Measurements from ENCODE around the gene SASH1.

SASH1 gene

DNA sequence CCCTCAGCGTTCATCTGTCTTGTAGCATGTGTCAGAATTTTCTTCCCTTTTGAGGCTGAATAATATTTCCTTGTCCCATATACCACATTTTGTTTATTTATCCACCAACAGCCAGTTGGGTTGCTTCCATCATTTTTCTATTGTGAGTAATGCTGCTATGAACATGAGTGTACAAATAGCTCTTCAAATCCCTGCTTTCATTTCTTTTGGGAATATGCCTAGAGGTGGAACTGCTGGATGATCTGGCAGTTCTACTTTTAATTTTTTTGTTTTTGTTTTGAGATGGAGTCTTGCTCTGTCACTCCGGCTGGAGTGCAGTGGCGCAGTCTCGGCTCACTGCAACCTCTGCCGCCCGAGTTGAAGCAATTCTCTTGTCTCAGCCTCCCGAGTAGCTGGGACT, 64.7 kb downstream of the SASH1 start:
- no peak for DNase-seq

DNA sequence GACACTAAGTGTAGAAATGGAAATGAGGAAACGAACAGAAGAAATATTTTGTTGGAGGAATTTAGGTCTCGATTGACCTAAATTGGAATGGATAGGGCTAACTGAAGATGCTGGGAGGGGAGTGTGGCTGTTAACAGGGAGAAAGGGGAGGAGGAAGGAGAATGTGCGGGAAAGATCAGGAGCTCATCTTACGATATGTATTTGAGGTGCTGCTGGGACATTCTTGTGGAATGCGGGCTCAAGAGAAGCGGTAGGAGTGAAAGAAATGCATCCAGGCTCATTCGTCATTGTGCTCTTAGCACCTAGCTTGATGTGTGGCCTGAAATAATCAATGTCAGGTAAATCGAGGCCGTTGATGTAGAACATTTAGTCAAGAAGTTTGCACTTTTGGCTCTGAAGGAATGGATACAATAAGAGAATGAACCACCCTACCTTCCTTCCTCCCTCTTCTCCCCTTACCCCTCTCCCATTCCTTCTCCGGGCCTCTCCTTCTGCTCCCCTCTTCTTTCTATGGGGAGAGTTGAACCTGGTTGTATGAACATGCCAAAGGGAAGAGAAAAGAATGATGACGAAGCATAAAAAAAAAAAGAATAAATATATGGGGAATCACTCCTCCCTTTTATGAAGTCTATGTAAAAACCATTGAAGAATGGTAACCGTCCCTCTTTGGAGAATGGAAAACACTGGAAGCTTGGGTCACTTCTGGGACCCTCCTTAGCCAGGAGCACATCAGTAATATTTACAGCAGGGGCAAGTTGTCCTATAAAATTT, 70.9 kb downstream of the SASH1 start:
- DNase-seq: no peak

DNA sequence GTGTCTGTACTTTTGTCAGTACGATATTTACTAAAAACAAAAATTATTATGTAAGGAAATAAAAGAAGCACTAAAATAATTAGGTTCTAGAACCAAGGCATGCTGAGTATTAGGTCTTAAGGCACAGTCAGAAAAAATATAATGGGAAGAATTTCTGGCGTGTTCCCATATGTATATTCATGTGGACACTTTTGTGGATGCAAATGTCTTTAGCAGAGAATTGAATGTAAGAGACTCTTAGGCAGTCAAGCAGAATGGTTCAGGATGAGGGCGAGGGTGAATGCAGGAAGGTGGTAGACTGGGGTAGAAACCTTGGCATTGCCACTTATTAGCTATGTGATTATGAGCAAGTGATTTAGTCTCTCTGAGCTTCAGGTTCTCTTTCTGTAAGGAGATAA, 71.5 kb downstream of the SASH1 start:
- DNase-seq: no peak

GRCh38 chr6:148414836-148415235, 72.2 kb downstream of the SASH1 start:
- DNase-seq: no peak

DNA sequence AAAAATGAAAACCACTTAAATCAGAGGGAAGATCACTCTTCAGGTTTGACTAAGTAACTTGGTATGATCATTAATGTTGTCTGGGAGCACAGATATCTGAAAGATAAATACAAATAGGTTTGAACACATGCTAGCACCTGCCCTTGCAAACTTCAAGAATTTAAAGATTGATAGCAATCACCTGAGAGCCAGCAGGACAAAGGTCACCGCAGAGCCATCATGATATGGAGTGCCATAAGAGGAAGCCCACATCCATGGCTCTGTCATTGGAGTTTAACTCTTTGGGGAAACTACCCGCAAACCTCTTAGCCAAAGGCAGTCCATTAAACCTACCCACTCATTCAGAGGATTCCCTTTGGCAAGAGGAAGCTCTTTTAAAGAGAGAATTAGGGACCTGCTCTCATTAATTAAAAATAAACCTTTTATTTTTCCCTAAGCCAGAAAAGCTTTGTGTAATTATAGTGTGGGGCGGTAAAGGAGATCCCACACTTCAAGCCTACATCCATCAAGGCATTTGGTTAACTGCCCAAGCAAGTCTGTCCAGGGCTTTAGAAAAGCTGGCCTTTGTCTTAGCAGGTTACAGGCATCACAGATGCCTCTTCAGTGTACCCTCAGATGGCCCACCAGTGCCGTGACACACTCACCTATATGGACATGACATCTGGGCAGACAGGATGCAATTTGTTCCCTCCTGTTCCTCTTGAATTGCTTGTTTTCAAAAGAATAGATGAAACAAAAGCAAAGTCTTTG, 73.0 kb downstream of the SASH1 start:
- no peak for DNase-seq

- no peak for DNase-seq
Measured at GRCh38 chr6:148416330-148416965, 73.8 kb downstream of the SASH1 start.

DNA sequence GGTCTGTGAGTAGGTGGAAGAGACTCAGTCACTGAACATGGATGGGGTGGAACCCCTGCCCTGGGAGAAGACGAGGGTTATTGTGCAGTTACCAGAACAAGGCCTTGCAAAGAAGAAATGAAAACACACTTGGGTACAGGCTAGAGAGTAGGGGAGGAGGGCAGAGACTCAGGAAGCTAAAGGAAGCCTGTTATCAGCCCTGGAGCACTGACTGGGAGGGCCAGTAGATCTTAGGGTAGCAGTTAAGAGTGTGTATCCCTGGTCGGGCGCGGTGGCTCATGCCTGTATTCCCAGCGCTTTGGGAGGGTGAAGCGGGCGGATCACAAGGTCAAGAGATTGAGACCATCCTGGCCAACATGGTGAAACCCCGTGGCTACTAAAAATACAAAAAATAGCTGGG, 74.4 kb downstream of the SASH1 start:
- no peak for DNase-seq

DNA sequence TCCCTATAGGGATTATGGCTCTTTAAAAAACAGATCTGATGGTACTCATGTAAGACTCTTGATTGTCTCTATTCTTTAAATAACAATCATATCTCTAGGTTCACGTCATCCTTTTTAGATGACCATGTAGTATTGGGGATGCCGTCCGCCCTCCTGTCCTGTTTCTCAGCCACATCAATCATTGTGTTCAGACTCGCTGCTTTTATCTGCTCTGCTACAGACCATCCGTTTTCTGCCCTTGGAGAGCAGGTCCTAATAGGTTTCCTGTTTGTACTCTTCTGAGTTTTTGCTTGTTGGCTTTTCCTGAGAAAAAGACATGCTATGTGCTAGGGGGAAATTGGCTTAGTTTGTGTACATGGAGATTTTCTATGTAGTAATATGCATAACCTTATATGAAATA, 76.8 kb downstream of the SASH1 start:
- DNase-seq: no peak

GRCh38 chr6:148422085-148422484, 79.4 kb downstream of the SASH1 start:
- DNase-seq: no peak

DNA sequence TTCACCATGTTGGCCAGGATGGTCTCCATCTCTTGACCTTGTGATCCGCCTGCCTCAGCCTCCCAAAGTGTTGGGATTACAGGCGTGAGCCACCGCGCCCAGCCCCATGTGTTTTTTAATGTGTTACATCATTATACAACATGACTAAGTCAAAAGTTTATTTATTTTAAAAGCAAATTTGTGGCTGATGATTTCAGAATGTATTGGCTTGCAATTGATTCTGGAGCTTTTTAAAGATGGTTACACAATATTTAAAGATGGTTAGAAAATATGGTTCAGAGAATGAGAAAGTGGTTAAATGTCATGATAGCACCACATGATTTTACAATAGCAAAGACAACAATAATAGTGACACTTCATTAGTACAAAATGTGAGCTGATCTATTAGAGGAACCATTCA, 80.5 kb downstream of the SASH1 start:
- no peak for DNase-seq

DNA sequence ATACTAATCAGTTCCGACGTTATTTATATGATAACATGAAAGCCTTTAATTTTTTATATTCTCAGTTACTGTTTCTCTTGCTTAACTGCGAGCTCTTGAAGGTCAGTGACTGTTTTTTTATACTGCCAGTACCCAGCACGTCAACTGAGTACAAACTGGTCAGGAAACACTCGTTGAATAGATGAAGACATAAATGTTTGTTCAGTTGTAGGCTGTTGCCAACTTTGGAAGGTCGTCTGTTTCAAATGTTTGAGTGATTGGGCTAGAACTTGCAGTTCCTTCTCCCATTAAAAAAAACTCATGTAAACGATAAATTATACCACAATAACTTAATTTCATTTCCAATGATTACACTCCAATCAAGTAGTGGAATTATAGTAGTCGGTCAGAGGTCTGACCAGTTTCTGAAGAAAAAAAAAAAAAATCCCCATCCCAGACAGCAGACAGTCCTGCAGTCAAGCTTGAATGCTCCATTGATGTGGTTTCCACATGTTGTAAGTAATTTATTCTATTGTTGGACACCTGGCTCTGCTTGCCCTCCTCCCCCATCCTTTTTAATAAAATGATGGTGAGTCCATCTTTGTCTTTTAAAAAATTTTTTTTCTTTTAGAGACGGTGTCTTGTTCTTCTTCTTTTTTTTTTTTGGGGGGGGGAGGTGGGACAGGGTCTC, 81.1 kb downstream of the SASH1 start:
- DNase-seq: no peak

- DNase-seq: no peak
Measured at GRCh38 chr6:148425443-148425842, 82.8 kb downstream of the SASH1 start.

DNA sequence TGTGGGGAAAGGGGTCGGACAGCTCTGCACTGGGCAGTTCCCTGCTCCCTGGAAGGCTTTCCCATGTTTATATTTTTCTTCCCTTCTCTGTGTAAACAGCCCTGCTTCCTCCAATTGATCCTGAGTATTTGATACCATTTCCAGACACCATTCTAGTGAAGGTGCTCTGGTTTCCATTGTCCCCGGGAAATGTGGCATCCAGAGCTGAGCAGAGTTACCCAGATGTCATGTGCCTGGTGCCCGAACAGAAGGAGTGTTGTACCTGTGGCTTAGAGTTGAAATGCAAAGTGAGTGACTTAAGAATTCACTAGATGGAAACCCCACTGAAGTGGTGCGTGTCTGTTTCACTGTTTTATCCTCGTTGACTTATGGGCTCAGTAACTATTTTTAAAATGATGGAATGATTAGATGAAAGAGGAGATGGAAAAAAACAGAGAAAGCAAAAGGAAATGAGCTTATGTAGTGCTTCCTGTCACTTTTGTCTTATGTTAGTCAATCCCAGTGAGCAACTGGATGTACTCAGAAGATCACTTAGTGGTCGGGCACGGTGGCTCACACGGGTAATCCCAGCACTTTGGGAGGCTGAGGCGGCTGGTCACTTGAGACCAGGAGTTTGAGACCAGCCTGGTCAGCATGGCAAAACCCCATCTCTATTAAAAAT, 83.8 kb downstream of the SASH1 start:
- DNase-seq: no peak

DNA sequence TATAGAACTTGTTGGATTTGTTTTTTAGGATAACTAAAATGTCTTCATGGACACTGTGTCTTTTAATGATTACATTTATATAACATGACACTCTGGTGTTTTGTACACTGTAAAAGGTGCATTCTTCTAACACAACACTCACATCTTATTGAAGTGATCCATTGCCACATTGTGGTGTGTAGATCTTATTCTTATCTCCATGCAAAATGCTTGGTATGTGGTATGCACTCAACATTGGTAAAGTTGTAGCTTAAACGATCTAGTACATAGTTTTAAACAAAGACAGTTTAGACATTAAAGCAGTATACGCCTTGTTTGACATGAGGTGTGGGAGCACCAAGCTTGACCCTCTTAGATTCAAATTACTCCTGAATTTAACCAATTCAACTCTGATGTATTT, 84.7 kb downstream of the SASH1 start:
- DNase-seq: no peak

GRCh38 chr6:148429423-148429822, 86.8 kb downstream of the SASH1 start:
- no peak for DNase-seq

DNA sequence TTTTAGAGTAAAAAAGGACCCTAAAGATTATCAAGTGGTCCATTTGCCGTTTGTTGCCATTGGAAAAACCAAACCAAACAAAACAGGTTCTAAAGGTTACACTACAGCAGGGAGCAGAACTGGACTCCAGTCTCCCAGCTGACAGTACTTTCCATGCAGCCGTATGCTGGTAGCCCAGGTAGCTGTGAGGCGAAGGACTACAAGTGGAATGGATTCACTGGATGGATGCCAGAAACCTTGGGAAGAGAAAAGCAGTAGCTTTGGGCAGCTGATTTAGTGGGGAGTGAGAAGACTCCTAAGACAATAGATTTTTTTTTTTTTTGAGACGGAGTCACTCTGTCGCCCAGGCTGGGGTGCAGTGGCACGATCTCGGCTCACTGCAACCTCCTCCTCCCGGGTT, 88.3 kb downstream of the SASH1 start:
- no peak for DNase-seq

GRCh38 chr6:148431413-148431812, 88.8 kb downstream of the SASH1 start:
- no peak for DNase-seq

DNA sequence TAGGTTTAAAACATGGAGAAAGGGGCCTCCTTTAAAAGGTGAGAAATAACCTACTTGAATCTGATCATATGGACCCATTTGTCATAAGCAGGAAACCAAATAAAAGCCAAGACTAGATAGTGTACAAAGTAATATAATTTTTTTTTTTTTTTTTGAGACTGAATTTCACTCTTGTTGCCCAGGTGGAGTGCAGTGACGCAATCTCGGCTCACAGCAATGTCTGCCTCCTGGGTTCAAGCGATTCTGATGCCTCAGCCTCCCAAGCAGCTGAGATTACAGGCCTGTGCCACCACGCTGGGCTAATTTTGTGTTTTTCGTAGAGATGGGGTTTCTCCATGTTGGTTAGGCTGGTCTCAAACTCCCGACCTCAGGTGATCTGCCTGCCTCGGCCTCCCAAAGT, 89.2 kb downstream of the SASH1 start:
- no peak for DNase-seq

GRCh38 chr6:148432462-148433195, 90.0 kb downstream of the SASH1 start:
- DNase-seq: no peak

GRCh38 chr6:148435386-148435785, 92.7 kb downstream of the SASH1 start:
- no peak for DNase-seq

DNA sequence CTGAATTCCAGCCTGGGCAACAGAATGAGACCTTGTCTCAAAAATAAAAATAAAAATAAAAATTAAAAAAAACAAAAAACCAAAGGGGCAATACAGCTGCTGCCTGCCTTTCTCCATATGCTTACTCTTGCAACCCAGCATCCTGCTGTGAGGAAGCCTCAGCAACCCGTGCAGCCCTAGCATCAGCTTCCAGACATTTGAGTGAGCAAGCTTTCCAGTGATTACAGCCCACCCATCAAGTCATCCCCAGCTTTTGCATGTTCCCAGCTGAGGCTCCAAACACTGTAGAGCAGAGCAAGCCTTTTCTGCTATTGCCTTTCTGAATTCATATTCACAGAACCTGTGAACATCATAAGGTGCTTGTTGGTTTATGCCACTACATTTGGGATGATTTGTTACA, 93.8 kb downstream of the SASH1 start:
- no peak for DNase-seq

GRCh38 chr6:148438632-148439031, 96.0 kb downstream of the SASH1 start:
- DNase-seq: no peak
